ENCODE data around the gene TRMU.

The TRMU gene

DNA sequence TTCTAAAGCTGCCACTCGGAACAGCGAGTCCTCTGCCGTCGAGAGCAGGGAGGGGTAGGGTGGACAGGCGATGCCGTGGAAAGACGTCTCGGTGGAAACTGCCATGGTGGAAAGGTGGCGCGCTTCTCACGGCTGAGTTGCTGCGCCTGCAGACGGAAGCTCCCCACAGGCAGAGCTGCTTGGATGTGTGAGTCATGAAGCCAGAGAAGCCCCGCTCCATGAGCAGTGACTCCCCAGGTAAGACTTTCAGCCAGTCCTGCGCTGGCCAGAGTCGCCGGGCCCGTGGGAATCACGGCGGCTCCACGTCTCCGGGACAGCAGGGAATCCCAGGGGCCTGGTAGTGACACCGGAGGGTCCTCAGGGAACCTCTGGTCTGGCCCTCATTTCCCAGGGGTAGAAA is 4.0 kb upstream of the TRMU start:
- no peak overlapping the region for H3K27ac Mint-ChIP-seq
- peaks cover 3% of the 10 kb centered on the region for H3K36me3 Mint-ChIP-seq (ENCODE audit: insufficient read depth)
- no peaks in the 10 kb centered on the region for H3K9me3 Mint-ChIP-seq
- no peak overlapping the region for H3K4me3 Mint-ChIP-seq
- no peaks in the 10 kb centered on the region for H3K27me3 Mint-ChIP-seq
- H3K4me1 Mint-ChIP-seq (ENCODE audit: low read depth in 2 of 2), result peaks cover 5 to 11% of the 10 kb centered on the region in 2 donors
- ATAC-seq (replicated peaks) (no peak), DNase-seq (no peak)

GRCh38 chr22:46336119-46337078 is 885 bp downstream of the TRMU start:
- DNase-seq (no peak), ATAC-seq (replicated peaks) (peak; percentile 14)
- peaks cover 33% of the 10 kb centered on the region for H3K36me3 Mint-ChIP-seq (ENCODE audit: insufficient read depth)
- peak overlapping the region; percentile 94 for H3K4me3 Mint-ChIP-seq
- H3K27me3 Mint-ChIP-seq, result no peaks in the 10 kb centered on the region
- peak overlapping the region; percentile 89 to 95 for H3K27ac Mint-ChIP-seq
- no peaks in the 10 kb centered on the region for H3K9me3 Mint-ChIP-seq
- peaks cover 34% of the 10 kb centered on the region in 2 donors for H3K4me1 Mint-ChIP-seq (ENCODE audit: low read depth in 2 of 2)

- ATAC-seq (replicated peaks) (no peak), DNase-seq (no peak)
- no peak overlapping the region for H3K27ac Mint-ChIP-seq
- H3K9me3 Mint-ChIP-seq, result no peaks in the 10 kb centered on the region
- peaks cover 47% of the 10 kb centered on the region for H3K36me3 Mint-ChIP-seq (ENCODE audit: insufficient read depth)
- H3K4me1 Mint-ChIP-seq (ENCODE audit: low read depth in 2 of 2), result peaks cover 37 to 44% of the 10 kb centered on the region in 2 donors
- no peaks in the 10 kb centered on the region for H3K27me3 Mint-ChIP-seq
- H3K4me3 Mint-ChIP-seq, result no peak overlapping the region
Observed at GRCh38 chr22:46337870-46338269, 2.4 kb downstream of the TRMU start.

DNA sequence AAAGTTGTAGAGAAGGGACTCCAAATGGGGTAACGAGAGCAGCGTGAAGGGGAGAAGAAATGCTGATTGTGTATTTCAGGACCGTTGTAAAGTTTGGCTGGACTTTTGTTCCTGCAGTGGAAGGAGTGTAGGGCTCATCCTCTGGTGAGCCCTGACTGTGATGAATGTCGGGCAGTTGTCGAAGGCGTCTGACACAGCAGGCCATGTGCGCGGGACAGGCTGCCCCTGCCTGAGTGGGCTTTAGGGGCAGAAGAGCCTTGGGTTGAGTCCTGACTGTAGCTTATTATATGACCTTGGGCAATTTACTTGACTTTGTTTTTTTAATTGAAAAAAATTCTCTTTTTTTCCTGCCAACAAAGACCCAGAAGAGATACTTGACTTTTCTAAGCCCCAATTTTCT is 3.1 kb downstream of the TRMU start:
- Mint-ChIP-seq H3K4me1 (ENCODE audit: low read depth in 2 of 2) (peaks cover 38 to 44% of the 10 kb centered on the region in 2 donors), H3K36me3 (ENCODE audit: insufficient read depth) (peaks cover 54% of the 10 kb centered on the region), H3K27ac (peak overlapping the region in 1 of 2 donors; percentile 73), H3K27me3 (no peaks in the 10 kb centered on the region), H3K9me3 (no peaks in the 10 kb centered on the region), H3K4me3 (no peak overlapping the region)
- no peak for ATAC-seq (replicated peaks)
- DNase-seq, result no peak

DNA sequence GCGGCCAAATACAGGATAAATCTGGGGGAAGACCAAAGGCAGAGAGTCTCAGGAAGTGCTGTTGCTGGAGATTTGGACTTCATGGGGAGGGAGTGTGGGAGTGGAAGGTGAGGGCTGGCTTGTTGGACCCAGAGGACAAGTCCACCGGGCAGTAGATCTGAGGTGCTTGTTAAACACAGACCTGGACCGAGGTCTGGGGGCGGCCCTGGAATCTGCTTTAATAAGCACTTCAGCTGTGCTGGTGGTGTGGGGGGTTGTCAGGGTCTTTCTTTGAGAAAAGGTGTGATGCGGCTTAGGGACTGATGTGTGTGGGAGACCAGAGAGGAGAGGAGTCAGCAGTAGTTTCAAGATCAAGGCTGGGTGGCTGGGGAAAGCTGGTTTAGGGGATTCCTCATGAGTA is 4.4 kb downstream of the TRMU start:
- DNase-seq (no peak), ATAC-seq (replicated peaks) (no peak)
- H3K4me1 Mint-ChIP-seq (ENCODE audit: low read depth in 2 of 2), result peaks cover 40 to 50% of the 10 kb centered on the region in 2 donors
- no peaks in the 10 kb centered on the region for H3K27me3 Mint-ChIP-seq
- H3K36me3 Mint-ChIP-seq (ENCODE audit: insufficient read depth), result peaks cover 67% of the 10 kb centered on the region
- no peak overlapping the region for H3K4me3 Mint-ChIP-seq
- H3K27ac Mint-ChIP-seq, result peak overlapping the region in 1 of 2 donors; percentile 9
- no peaks in the 10 kb centered on the region for H3K9me3 Mint-ChIP-seq

DNA sequence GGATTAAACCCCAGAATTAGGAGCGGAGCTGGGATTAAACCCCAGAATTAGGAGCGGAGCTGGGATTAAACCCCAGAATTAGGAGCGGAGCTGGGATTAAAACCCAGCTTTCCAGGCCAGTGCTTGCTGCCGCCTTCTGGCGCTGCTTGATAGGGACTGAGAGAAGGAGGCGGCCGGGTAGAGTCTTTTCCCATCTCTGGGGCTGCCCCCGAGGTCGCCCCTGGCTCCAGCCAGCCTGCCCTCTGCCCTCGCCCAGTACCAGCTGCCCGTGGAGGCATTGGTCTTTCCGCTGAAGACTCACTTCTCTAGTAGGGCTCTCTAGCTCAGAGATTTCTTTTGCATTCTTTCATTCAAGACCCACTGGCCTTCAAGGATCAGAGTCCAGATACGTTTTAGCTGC is 5.2 kb downstream of the TRMU start:
- DNase-seq (no peak), ATAC-seq (replicated peaks) (no peak)
- Mint-ChIP-seq H3K9me3 (no peaks in the 10 kb centered on the region), H3K36me3 (ENCODE audit: insufficient read depth) (peaks cover 70% of the 10 kb centered on the region), H3K4me3 (no peak overlapping the region), H3K27ac (no peak overlapping the region), H3K27me3 (no peaks in the 10 kb centered on the region), H3K4me1 (ENCODE audit: low read depth in 2 of 2) (peaks cover 37 to 50% of the 10 kb centered on the region in 2 donors)

GRCh38 chr22:46346680-46347405 is 11.3 kb downstream of the TRMU start:
- ATAC-seq (replicated peaks), result no peak
- Mint-ChIP-seq H3K36me3 (ENCODE audit: insufficient read depth) (peaks cover 79% of the 10 kb centered on the region), H3K9me3 (no peaks in the 10 kb centered on the region), H3K27me3 (no peaks in the 10 kb centered on the region), H3K4me3 (no peak overlapping the region), H3K4me1 (ENCODE audit: low read depth in 2 of 2) (peaks cover 14 to 15% of the 10 kb centered on the region in 2 donors), H3K27ac (no peak overlapping the region)
- no peak for DNase-seq

GRCh38 chr22:46347646-46348045 is 12.1 kb downstream of the TRMU start:
- Mint-ChIP-seq H3K4me1 (ENCODE audit: low read depth in 2 of 2) (peaks cover 8 to 12% of the 10 kb centered on the region in 2 donors), H3K27ac (no peak overlapping the region), H3K27me3 (no peaks in the 10 kb centered on the region), H3K9me3 (no peaks in the 10 kb centered on the region), H3K4me3 (no peak overlapping the region), H3K36me3 (ENCODE audit: insufficient read depth) (peaks cover 76% of the 10 kb centered on the region)
- ATAC-seq (replicated peaks), result no peak
- DNase-seq, result no peak

DNA sequence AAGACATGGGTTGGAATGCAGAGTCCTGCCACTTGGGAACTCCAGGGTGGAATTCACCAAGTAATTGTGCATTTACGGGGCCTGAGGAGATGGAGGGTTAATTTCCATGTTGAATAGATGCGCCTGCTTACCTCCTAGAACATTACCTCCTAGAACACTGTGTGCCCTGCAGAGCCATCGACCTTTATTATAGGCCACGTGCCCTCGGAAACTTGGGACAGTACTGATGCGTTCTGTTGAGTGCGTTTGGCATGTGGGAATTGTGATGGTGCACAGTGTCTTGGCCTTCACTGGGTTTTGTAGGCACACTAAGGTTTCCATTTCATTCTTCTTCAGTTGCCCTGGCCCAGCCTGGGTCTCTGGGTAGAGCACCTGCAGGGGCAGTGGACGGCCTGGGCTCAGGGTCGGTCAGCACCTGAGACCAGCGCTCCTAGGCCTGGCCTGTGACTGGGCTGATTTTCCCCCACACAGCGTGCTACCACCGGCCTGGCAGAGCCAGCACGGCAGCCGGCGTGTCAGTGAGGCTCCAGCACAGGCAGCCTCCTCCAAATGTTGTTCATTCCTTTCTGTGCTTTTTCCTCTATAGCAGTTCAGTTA is 12.7 kb downstream of the TRMU start:
- ATAC-seq (replicated peaks) (no peak), DNase-seq (no peak)
- peaks cover 73% of the 10 kb centered on the region for H3K36me3 Mint-ChIP-seq (ENCODE audit: insufficient read depth)
- H3K4me1 Mint-ChIP-seq (ENCODE audit: low read depth in 2 of 2), result peaks cover 6 to 12% of the 10 kb centered on the region in 2 donors
- no peaks in the 10 kb centered on the region for H3K27me3 Mint-ChIP-seq
- no peak overlapping the region for H3K4me3 Mint-ChIP-seq
- no peak overlapping the region for H3K27ac Mint-ChIP-seq
- H3K9me3 Mint-ChIP-seq, result no peaks in the 10 kb centered on the region

GRCh38 chr22:46349238-46349637 is 13.7 kb downstream of the TRMU start:
- peaks cover 5 to 7% of the 10 kb centered on the region in 2 donors for H3K4me1 Mint-ChIP-seq (ENCODE audit: low read depth in 2 of 2)
- H3K4me3 Mint-ChIP-seq, result no peak overlapping the region
- H3K9me3 Mint-ChIP-seq, result no peaks in the 10 kb centered on the region
- H3K27ac Mint-ChIP-seq, result no peak overlapping the region
- DNase-seq (no peak), ATAC-seq (replicated peaks) (no peak)
- no peaks in the 10 kb centered on the region for H3K27me3 Mint-ChIP-seq
- H3K36me3 Mint-ChIP-seq (ENCODE audit: insufficient read depth), result peaks cover 63% of the 10 kb centered on the region

DNA sequence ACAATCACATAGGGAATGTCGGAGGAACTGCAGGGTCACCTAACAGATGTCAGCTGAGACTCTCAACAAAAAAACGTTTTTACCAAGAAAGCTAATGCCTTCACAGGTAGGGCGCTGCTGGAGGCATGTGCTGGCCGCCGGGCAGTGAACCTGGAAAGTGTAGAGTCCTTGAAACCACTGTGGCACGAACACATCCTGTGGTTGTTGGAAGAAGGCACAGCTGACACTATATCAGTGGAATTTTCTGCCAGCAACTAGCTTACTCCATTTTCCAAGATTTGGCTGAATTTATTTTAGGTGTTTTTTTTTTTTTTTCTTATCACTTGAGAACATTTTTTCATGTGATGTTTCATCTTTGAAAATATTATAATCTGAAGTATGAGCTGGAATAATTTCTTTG is 14.2 kb downstream of the TRMU start:
- Mint-ChIP-seq H3K36me3 (ENCODE audit: insufficient read depth) (peaks cover 59% of the 10 kb centered on the region), H3K9me3 (no peaks in the 10 kb centered on the region), H3K27ac (no peak overlapping the region), H3K27me3 (no peaks in the 10 kb centered on the region), H3K4me1 (ENCODE audit: low read depth in 2 of 2) (peaks cover under 1 to 5% of the 10 kb centered on the region in 2 donors), H3K4me3 (no peak overlapping the region)
- no peak for DNase-seq
- no peak for ATAC-seq (replicated peaks)

DNA sequence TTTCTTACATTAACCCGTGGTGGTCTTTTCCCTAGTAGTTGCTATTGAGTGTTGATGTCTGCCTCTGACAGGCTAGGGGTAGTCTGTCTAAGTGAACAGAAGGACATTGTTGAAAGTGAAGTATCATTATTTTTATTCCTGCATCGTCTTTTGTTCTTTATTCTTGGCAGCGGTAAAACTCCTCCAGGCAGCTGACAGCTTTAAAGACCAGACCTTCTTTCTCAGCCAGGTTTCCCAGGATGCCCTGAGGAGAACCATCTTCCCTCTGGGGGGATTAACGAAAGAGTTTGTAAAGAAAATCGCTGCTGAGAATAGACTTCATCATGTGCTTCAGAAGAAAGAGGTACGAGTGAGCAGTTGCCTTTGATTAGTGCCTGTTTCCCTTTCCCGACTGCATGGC is 14.6 kb downstream of the TRMU start:
- Mint-ChIP-seq H3K27ac (no peak overlapping the region), H3K36me3 (ENCODE audit: insufficient read depth) (peaks cover 56% of the 10 kb centered on the region), H3K27me3 (no peaks in the 10 kb centered on the region), H3K9me3 (no peaks in the 10 kb centered on the region), H3K4me1 (ENCODE audit: low read depth in 2 of 2) (peaks cover 0 to 6% of the 10 kb centered on the region in 2 donors), H3K4me3 (no peak overlapping the region)
- ATAC-seq (replicated peaks) (no peak), DNase-seq (no peak)

DNA sequence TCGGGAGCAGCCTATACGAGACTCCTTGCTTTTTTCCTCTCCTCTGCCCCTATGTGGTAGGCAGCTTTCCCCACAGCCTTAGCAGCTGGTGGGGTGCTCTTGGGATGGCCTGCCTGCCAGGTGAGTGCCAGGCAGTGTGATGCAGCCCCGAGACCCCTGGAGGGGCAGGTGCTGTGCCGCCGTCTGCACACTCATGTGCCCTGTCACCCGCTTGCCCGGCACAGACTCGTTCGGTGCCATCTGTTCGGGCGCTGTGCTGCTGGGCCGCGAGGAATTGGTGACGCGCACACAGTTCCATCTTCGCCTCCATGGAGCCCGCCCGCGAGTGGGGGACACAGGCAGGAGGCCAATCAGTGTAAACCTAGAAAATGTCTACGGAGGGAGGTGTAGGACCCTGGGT is 15.1 kb downstream of the TRMU start:
- no peak for DNase-seq
- Mint-ChIP-seq H3K9me3 (no peaks in the 10 kb centered on the region), H3K36me3 (ENCODE audit: insufficient read depth) (peaks cover 59% of the 10 kb centered on the region), H3K4me3 (no peak overlapping the region), H3K27me3 (no peaks in the 10 kb centered on the region), H3K4me1 (ENCODE audit: low read depth in 2 of 2) (peaks cover 4 to 10% of the 10 kb centered on the region in 2 donors), H3K27ac (no peak overlapping the region)
- no peak for ATAC-seq (replicated peaks)
